ENCODE data around the gene YAP1.
A peak's percentile ranks its signal among the peaks of the same experiment; 100 is the strongest.

Gene YAP1

DNA sequence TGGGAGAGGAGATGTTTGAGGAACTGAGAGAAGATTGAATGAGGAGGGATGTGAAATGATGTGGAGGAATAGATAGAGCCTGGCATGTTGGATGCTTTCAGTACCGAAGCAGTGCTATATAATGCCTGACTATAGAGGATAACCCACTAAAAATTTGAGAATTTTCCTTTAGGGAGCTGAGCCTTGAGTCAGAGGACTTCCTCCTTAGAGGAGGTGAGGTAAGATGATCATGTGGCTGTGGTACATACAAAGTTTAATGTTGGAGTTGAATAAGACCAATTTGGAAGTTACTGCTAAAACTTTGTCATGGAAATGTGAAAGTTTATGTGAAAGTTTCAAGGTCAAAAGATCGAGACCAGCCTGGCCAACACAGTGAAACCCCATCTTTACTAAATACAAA, 66.9 kb downstream of the YAP1 start (continued):
- TF ChIP-seq, protein P1, sequence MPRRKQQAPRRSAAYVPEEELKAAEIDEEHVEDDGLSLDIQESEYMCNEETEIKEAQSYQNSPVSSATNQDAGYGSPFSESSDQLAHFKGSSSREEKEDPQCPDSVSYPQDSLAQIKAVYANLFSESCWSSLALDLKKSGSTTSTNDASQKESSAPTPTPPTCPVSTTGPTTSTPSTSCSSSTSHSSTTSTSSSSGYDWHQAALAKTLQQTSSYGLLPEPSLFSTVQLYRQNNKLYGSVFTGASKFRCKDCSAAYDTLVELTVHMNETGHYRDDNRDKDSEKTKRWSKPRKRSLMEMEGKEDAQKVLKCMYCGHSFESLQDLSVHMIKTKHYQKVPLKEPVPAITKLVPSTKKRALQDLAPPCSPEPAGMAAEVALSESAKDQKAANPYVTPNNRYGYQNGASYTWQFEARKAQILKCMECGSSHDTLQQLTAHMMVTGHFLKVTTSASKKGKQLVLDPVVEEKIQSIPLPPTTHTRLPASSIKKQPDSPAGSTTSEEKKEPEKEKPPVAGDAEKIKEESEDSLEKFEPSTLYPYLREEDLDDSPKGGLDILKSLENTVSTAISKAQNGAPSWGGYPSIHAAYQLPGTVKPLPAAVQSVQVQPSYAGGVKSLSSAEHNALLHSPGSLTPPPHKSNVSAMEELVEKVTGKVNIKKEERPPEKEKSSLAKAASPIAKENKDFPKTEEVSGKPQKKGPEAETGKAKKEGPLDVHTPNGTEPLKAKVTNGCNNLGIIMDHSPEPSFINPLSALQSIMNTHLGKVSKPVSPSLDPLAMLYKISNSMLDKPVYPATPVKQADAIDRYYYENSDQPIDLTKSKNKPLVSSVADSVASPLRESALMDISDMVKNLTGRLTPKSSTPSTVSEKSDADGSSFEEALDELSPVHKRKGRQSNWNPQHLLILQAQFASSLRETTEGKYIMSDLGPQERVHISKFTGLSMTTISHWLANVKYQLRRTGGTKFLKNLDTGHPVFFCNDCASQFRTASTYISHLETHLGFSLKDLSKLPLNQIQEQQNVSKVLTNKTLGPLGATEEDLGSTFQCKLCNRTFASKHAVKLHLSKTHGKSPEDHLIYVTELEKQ (tag by site-specific recombination; IDR thresholded peaks at IDR 0.05; ENCODE audit: borderline replicate concordance), result no peak
- no peak for TF ChIP-seq ZNF558 (tag by site-specific recombination; IDR thresholded peaks at IDR 0.05)

DNA sequence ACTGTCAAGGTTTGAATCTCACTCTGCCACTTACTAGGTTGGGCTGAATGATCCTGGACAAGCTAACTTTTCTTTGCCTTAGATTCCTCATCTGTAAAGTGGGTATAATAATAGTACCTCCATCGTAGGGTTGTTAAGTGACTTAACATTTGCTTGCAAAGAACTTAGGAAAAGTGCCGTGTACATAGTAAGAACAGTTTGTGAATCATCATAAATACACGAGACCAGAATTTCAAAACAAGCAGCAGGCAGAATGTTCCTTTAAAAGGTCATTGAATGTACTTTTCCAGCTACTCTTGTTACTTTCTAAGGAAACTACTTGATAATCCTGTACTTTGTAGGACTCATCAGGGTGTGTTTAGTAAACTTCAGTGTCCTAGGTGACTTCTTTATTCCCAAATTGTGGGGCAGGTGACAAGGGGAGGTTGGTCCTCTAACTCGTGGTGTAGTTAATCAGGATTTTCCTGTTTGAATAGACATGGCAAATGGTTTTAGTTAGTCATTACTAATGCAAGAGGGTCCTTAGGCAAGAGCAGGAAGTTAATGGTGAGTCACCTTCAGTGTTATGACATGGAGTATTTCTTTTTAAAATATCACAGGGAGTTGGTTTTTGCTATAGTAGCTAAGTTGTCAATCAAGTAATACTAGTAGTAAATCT, 67.9 kb downstream of the YAP1 start:
- Histone ChIP-seq H3K36me3 (ENCODE audit: control insufficient read depth in 2 of 2, insufficient read depth in 1 of 2, low read length in 2 of 2) (peaks cover 0 to 16% of the 10 kb centered on the region in 2 experiments; a peak in 2 of 3 replicates), H3K9me3 (ENCODE audit: control insufficient read depth, insufficient read depth, low read depth, low read length) (no peaks in the 10 kb centered on the region), H3K4me3 (ENCODE audit: low read depth, low read length) (no peak overlapping the region), H3K4me1 (ENCODE audit: control insufficient read depth, insufficient read depth, low read length) (no peaks in the 10 kb centered on the region), H3K27ac (ENCODE audit: extremely low read depth, low read depth, low read length) (no peak overlapping the region)
- POLR2A ChIA-PET, result no interaction called here
- TF ChIP-seq YY1 (tag by site-specific recombination; IDR thresholded peaks at IDR 0.05), result no peak
- TF ChIP-seq ZNF677 (tag by site-specific recombination; IDR thresholded peaks at IDR 0.05), result 0 out of 2 replicates have a peak, but pooled peaks have one; percentile 24
- CTCF ChIA-PET, result interaction anchor here (0.7 kb wide), 1 partner anchor 16 kb away, joined by 3 read pairs; no protein-coding TSS in a partner anchor

GRCh38 chr11:102179371-102179770, 69.1 kb downstream of the YAP1 start:
- TF ChIP-seq ZNF707 (tag by site-specific recombination; IDR thresholded peaks at IDR 0.05) (no peak), ZNF10 (tag by site-specific recombination; IDR thresholded peaks at IDR 0.05) (no peak), ZNF639 (tag by site-specific recombination; IDR thresholded peaks at IDR 0.05) (no peak), ZFP41 (tag by site-specific recombination; IDR thresholded peaks at IDR 0.05; ENCODE audit: borderline replicate concordance) (no peak), HOXC10 (CRISPR knock-in tag; IDR thresholded peaks at IDR 0.05) (no peak), ZNF521 (tag by site-specific recombination; IDR thresholded peaks at IDR 0.05) (no peak), ZNF274 (IDR thresholded peaks at IDR 0.05; ENCODE audit: low read length) (no peak), ZNF274 (tag by site-specific recombination; IDR thresholded peaks at IDR 0.05; ENCODE audit: borderline replicate concordance) (no peak), ZNF433 (tag by site-specific recombination; IDR thresholded peaks at IDR 0.05; ENCODE audit: low read depth) (no peak), ZNF211 (tag by site-specific recombination; IDR thresholded peaks at IDR 0.05; ENCODE audit: low read depth) (no peak), ZNF692 (tag by site-specific recombination; IDR thresholded peaks at IDR 0.05) (no peak)
- TF ChIP-seq, protein P2, sequence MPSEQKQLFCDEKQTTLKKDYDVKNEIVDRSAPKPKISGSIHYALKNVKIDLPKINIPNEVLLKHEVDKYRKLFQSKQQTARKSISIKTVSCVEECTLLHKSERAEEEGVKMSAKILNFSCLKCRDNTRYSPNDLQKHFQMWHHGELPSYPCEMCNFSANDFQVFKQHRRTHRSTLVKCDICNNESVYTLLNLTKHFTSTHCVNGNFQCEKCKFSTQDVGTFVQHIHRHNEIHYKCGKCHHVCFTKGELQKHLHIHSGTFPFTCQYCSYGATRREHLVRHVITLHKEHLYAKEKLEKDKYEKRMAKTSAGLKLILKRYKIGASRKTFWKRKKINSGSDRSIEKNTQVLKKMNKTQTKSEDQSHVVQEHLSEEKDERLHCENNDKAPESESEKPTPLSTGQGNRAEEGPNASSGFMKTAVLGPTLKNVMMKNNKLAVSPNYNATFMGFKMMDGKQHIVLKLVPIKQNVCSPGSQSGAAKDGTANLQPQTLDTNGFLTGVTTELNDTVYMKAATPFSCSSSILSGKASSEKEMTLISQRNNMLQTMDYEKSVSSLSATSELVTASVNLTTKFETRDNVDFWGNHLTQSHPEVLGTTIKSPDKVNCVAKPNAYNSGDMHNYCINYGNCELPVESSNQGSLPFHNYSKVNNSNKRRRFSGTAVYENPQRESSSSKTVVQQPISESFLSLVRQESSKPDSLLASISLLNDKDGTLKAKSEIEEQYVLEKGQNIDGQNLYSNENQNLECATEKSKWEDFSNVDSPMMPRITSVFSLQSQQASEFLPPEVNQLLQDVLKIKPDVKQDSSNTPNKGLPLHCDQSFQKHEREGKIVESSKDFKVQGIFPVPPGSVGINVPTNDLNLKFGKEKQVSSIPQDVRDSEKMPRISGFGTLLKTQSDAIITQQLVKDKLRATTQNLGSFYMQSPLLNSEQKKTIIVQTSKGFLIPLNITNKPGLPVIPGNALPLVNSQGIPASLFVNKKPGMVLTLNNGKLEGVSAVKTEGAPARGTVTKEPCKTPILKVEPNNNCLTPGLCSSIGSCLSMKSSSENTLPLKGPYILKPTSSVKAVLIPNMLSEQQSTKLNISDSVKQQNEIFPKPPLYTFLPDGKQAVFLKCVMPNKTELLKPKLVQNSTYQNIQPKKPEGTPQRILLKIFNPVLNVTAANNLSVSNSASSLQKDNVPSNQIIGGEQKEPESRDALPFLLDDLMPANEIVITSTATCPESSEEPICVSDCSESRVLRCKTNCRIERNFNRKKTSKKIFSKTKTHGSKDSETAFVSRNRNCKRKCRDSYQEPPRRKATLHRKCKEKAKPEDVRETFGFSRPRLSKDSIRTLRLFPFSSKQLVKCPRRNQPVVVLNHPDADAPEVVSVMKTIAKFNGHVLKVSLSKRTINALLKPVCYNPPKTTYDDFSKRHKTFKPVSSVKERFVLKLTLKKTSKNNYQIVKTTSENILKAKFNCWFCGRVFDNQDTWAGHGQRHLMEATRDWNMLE (tag by site-specific recombination; conservative IDR thresholded peaks at IDR 0.05; ENCODE audit: low read depth), result no peak
- H3K36me3 ChIP-seq (ENCODE audit: control insufficient read depth in 2 of 2, insufficient read depth in 1 of 2, low read length in 2 of 2), result peaks cover 0 to 16% of the 10 kb centered on the region in 2 experiments; a peak in 2 of 3 replicates
- H3K27ac ChIP-seq (ENCODE audit: extremely low read depth, low read depth, low read length), result no peak overlapping the region
- no peak overlapping the region for H3K4me3 ChIP-seq (ENCODE audit: low read depth, low read length)
- ChIA-PET POLR2A (no interaction called here), CTCF (no interaction called here)
- H3K9me3 ChIP-seq (ENCODE audit: control insufficient read depth, insufficient read depth, low read depth, low read length), result no peaks in the 10 kb centered on the region
- no peaks in the 10 kb centered on the region for H3K4me1 ChIP-seq (ENCODE audit: control insufficient read depth, insufficient read depth, low read length)

Measured in HEK293 (cell line).